ENCODE measurements around the gene GNAI2.

GNAI2 gene

DNA sequence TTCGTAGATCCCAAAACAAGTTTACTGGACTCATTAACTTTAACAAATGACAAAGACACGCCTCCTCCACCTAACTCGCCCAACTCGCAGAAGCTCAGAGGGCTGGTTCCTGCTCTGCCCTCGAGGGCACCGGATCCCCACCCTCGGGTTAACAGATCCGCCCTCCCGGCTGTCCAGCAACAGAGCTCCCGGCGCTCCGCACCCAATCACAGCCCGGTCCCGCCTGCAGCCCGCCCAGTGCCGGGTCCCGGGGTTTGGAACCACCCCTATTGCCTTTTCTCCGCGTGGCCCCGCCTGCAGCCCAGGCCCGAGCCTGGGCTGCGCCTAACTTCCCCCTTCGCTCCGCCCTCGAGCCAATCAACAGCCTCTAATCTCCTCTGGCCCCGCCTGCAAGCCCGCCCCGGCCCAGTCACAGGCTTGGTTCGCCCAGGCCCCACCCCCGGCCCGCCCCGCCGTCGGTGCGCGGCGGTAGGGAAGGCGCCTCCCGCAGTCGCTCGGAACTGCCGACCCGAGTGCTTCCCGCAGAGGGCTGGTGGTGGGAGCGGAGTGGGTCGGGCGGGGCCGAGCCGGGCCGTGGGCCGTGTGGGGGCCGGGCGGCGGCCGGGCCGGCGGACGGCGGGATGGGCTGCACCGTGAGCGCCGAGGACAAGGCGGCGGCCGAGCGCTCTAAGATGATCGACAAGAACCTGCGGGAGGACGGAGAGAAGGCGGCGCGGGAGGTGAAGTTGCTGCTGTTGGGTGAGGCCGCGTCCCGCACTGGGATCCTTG is at the start of gene GNAI2:
Gene GNAI2 (plus strand): TSS at position 489 of the 768 bp plus-strand sequence. CDS start 132 bp downstream, at position 621.
- peak within 1 kb of the TSS; percentile 85 for H3K9ac ChIP-seq (ENCODE audit: low read depth, low read length)
- H3K4me3 ChIP-seq (ENCODE audit: low read depth, low read length): peak within 1 kb of the TSS; percentile 88
- peaks cover 11% of the 10 kb centered on the region for H3K4me1 ChIP-seq (ENCODE audit: control insufficient read depth, insufficient read depth, low read length)
- no peaks in the 10 kb centered on the region for H3K9me3 ChIP-seq (ENCODE audit: control insufficient read depth, insufficient read depth, low read length)
- peaks cover 5% of the 10 kb centered on the region for H3K36me3 ChIP-seq (ENCODE audit: control insufficient read depth, insufficient read depth, low read length)
- H3K27me3 ChIP-seq (ENCODE audit: control insufficient read depth, insufficient read depth, low read length): no peaks in the 10 kb centered on the region

DNA sequence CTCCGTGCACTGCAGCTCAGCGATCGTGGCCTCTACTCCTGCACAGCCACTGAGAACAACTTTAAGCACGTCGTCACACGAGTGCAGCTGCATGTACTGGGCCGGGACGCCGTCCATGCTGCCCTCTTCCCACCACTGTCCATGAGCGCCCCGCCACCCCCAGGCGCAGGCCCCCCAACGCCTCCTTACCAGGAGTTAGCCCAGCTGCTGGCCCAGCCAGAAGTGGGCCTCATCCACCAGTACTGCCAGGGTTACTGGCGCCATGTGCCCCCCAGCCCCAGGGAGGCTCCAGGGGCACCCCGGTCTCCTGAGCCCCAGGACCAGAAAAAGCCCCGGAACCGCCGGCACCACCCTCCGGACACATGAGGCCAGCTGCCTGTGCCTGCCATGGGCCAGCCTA is 48.3 kb upstream of the GNAI2 start:
- Histone ChIP-seq H3K4me1 (ENCODE audit: control insufficient read depth, insufficient read depth, low read length) (no peaks in the 10 kb centered on the region), H3K4me3 (ENCODE audit: low read depth, low read length) (no peak overlapping the region), H3K9ac (ENCODE audit: low read depth, low read length) (no peak overlapping the region), H3K36me3 (ENCODE audit: control insufficient read depth, insufficient read depth, low read length) (peaks cover 40% of the 10 kb centered on the region), H3K9me3 (ENCODE audit: control insufficient read depth, insufficient read depth, low read length) (no peaks in the 10 kb centered on the region), H3K27me3 (ENCODE audit: control insufficient read depth, insufficient read depth, low read length) (no peaks in the 10 kb centered on the region)

DNA sequence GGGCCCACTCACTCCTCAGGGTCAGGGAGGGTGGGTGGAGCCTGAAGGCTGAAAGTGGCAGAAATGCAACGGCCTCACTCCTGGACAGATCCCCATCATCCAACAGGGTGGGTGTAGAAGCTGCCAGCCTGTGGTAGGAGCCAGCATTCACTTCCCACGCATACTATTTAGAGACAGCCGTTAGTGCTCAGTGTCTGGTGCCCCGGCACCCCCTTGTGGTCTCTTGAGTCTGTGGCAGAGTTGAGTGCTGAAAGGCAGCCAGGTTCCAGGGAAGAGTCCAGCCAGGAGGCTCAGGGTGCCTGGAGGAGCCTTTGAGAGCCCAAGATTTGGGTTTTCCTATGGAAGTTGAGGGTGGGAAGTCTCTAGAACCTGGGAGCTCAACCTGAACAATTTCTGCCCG is 46.7 kb upstream of the GNAI2 start:
- H3K9me3 ChIP-seq (ENCODE audit: control insufficient read depth, insufficient read depth, low read length): no peaks in the 10 kb centered on the region
- no peak overlapping the region for H3K9ac ChIP-seq (ENCODE audit: low read depth, low read length)
- H3K4me1 ChIP-seq (ENCODE audit: control insufficient read depth, insufficient read depth, low read length): no peaks in the 10 kb centered on the region
- no peaks in the 10 kb centered on the region for H3K27me3 ChIP-seq (ENCODE audit: control insufficient read depth, insufficient read depth, low read length)
- no peak overlapping the region for H3K4me3 ChIP-seq (ENCODE audit: low read depth, low read length)
- H3K36me3 ChIP-seq (ENCODE audit: control insufficient read depth, insufficient read depth, low read length): peaks cover 25% of the 10 kb centered on the region

DNA sequence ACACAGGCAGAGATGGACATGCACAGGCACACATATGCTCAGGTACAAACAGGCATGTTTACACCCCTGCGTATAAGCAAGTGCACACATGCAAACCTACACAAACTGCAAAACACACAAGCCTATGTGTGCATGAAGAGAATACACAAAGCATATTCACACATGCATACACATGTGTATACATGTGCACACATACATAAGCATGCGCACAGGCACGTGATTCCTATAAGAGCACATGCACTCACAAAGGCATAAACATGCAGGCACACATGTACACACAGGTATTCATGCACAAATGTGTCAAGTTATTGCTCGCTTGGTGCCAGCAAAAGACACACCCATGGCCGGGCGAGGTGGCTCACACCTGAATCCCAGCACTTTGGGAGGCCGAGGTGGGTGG is 46.0 kb upstream of the GNAI2 start:
- Histone ChIP-seq H3K9ac (ENCODE audit: low read depth, low read length) (no peak overlapping the region), H3K4me3 (ENCODE audit: low read depth, low read length) (no peak overlapping the region), H3K4me1 (ENCODE audit: control insufficient read depth, insufficient read depth, low read length) (no peaks in the 10 kb centered on the region), H3K27me3 (ENCODE audit: control insufficient read depth, insufficient read depth, low read length) (no peaks in the 10 kb centered on the region), H3K36me3 (ENCODE audit: control insufficient read depth, insufficient read depth, low read length) (peaks cover 18% of the 10 kb centered on the region), H3K9me3 (ENCODE audit: control insufficient read depth, insufficient read depth, low read length) (no peaks in the 10 kb centered on the region)

DNA sequence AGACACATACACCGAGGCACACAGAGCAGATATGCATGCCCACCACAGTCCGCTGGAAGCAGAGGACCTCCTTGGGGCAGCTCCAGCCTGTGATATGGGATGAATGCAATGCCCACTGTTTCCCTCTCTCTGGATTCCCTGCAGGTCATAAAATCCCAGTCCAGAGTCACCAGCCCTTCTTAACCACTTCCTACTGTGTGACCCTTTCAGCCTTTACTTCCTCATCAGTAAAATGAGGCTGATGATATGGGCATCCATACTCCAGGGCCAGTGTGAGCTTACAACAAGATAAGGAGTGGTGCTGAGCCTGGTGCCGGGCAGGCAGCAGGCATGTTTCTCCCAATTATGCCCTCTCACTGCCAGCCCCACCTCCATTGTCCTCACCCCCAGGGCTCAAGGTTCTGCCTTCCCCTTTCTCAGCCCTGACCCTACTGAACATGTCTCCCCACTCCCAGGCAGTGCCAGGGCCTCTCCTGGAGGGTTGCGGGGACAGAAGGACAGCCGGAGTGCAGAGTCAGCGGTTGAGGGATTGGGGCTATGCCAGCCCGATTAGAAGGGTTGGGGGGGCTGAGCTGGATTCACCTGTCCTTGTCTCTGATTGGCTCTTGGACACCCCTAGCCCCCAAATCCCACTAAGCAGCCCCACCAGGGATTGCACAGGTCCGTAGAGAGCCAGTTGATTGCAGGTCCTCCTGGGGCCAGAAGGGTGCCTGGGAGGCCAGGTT is 44.9 kb upstream of the GNAI2 start, which contains the start of gene GNAT1:
Gene GNAT1 (plus strand): TSS at position 675 of the 725 bp plus-strand sequence. CDS start 116 bp downstream, outside the sequence.
- H3K9me3 ChIP-seq (ENCODE audit: control insufficient read depth, insufficient read depth, low read length): no peaks in the 10 kb centered on the region
- H3K36me3 ChIP-seq (ENCODE audit: control insufficient read depth, insufficient read depth, low read length): peaks cover 7% of the 10 kb centered on the region
- no peak within 1 kb of the TSS for H3K4me3 ChIP-seq (ENCODE audit: low read depth, low read length)
- H3K4me1 ChIP-seq (ENCODE audit: control insufficient read depth, insufficient read depth, low read length): no peaks in the 10 kb centered on the region
- peaks cover 4% of the 10 kb centered on the region for H3K27me3 ChIP-seq (ENCODE audit: control insufficient read depth, insufficient read depth, low read length)
- H3K9ac ChIP-seq (ENCODE audit: low read depth, low read length): no peak within 1 kb of the TSS

DNA sequence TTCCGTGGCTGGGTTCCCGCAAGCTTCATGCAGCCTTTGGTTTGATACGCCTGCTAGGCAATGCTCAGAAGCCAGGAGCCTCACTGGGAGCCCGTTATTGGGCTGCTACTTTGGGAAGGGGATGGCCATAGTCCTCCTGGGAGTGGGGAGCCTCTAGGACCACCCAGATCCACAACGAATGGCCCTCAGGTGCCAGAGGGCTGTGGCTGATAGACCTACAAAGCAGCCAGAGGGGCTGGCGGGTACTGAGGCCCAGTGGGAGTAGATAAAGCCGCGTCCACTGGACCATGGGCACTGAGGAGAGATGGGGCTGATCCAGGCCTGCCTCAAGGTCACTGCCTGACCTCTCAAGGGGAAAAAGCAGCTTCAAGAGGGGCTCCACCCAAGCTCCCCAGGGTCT is 43.9 kb upstream of the GNAI2 start:
- Histone ChIP-seq H3K36me3 (ENCODE audit: control insufficient read depth, insufficient read depth, low read length) (no peaks in the 10 kb centered on the region), H3K9me3 (ENCODE audit: control insufficient read depth, insufficient read depth, low read length) (no peaks in the 10 kb centered on the region), H3K4me3 (ENCODE audit: low read depth, low read length) (no peak overlapping the region), H3K27me3 (ENCODE audit: control insufficient read depth, insufficient read depth, low read length) (peaks cover 6% of the 10 kb centered on the region), H3K4me1 (ENCODE audit: control insufficient read depth, insufficient read depth, low read length) (no peaks in the 10 kb centered on the region), H3K9ac (ENCODE audit: low read depth, low read length) (no peak overlapping the region)

DNA sequence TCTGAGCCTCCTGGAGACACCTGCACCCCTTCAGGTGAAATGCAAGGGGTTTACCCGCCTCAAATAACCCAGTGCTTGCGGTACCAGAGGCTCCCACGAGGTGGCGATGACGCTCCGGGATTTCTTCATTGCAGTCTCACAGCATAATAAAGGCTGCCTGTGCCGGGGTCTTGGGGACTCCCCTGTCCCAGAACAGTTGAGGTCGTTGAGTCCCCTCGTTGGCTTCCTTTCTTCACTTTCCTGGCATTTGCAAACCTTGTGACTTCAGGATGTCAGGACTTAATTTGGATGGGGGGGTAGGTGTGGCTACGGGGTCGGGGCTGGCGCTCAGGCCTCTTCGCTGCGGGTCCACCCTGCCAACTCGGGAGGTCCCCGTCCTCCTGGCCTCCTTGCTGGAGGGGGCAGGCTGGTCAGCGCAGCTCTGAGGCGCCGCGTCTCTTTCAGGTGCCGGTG is 43.3 kb upstream of the GNAI2 start:
- H3K9ac ChIP-seq (ENCODE audit: low read depth, low read length): no peak overlapping the region
- H3K4me1 ChIP-seq (ENCODE audit: control insufficient read depth, insufficient read depth, low read length): no peaks in the 10 kb centered on the region
- peaks cover 6% of the 10 kb centered on the region for H3K27me3 ChIP-seq (ENCODE audit: control insufficient read depth, insufficient read depth, low read length)
- no peaks in the 10 kb centered on the region for H3K9me3 ChIP-seq (ENCODE audit: control insufficient read depth, insufficient read depth, low read length)
- no peak overlapping the region for H3K4me3 ChIP-seq (ENCODE audit: low read depth, low read length)
- no peaks in the 10 kb centered on the region for H3K36me3 ChIP-seq (ENCODE audit: control insufficient read depth, insufficient read depth, low read length)

DNA sequence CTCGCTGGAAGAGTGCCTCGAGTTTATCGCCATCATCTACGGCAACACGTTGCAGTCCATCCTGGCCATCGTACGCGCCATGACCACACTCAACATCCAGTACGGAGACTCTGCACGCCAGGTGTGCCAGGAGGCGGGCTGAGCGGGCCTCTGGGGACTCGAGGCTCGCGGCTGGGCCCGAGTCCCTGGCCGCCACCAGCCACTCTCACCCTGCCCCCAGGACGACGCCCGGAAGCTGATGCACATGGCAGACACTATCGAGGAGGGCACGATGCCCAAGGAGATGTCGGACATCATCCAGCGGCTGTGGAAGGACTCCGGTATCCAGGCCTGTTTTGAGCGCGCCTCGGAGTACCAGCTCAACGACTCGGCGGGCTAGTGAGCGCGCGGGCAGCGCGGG is 42.7 kb upstream of the GNAI2 start:
- Histone ChIP-seq H3K9ac (ENCODE audit: low read depth, low read length) (no peak overlapping the region), H3K4me1 (ENCODE audit: control insufficient read depth, insufficient read depth, low read length) (no peaks in the 10 kb centered on the region), H3K36me3 (ENCODE audit: control insufficient read depth, insufficient read depth, low read length) (no peaks in the 10 kb centered on the region), H3K4me3 (ENCODE audit: low read depth, low read length) (no peak overlapping the region), H3K27me3 (ENCODE audit: control insufficient read depth, insufficient read depth, low read length) (peaks cover 6% of the 10 kb centered on the region), H3K9me3 (ENCODE audit: control insufficient read depth, insufficient read depth, low read length) (no peaks in the 10 kb centered on the region)

DNA sequence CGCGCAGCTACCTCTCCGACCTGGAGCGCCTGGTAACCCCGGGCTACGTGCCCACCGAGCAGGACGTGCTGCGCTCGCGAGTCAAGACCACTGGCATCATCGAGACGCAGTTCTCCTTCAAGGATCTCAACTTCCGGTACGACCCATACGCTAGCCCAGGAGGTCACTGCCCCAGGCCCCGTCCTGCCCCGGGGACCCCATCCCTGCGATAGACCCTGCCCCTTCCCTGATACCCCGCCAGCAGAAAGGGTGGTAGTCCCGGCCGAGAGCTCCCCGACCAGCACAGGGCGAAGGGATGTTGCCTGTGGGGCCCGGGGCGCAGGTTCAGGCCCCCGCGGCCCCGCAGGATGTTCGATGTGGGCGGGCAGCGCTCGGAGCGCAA is 42.3 kb upstream of the GNAI2 start:
- Histone ChIP-seq H3K36me3 (ENCODE audit: control insufficient read depth, insufficient read depth, low read length) (no peaks in the 10 kb centered on the region), H3K4me3 (ENCODE audit: low read depth, low read length) (no peak overlapping the region), H3K4me1 (ENCODE audit: control insufficient read depth, insufficient read depth, low read length) (no peaks in the 10 kb centered on the region), H3K9me3 (ENCODE audit: control insufficient read depth, insufficient read depth, low read length) (no peaks in the 10 kb centered on the region), H3K9ac (ENCODE audit: low read depth, low read length) (no peak overlapping the region), H3K27me3 (ENCODE audit: control insufficient read depth, insufficient read depth, low read length) (peaks cover 6% of the 10 kb centered on the region)

DNA sequence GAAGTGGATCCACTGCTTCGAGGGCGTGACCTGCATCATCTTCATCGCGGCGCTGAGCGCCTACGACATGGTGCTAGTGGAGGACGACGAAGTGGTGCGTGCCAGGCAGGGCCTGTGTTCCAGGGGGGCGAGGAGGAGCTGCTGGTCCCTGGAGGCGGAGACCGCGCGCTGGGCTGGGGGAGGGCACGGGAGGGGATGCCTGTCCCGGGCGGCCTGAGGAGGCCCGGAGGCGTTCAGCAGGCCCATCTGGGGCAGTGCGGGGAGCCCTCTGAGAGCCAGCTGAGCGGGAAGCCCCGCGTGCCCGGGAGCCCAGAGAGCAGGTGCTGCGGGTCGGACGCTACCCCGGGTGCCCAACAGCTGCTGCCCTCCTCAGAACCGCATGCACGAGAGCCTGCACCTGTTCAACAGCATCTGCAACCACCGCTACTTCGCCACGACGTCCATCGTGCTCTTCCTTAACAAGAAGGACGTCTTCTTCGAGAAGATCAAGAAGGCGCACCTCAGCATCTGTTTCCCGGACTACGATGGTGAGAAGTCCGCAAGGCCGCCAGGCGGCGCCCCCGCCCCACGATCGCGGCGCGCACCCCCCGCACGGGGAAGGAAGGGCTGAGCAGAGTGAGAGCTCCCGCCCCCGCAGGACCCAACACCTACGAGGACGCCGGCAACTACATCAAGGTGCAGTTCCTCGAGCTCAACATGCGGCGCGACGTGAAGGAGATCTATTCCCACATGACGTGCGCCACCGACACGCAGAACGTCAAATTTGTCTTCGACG is 41.7 kb upstream of the GNAI2 start:
- Histone ChIP-seq H3K9me3 (ENCODE audit: control insufficient read depth, insufficient read depth, low read length) (no peaks in the 10 kb centered on the region), H3K36me3 (ENCODE audit: control insufficient read depth, insufficient read depth, low read length) (no peaks in the 10 kb centered on the region), H3K27me3 (ENCODE audit: control insufficient read depth, insufficient read depth, low read length) (peaks cover 6% of the 10 kb centered on the region), H3K9ac (ENCODE audit: low read depth, low read length) (no peak overlapping the region), H3K4me1 (ENCODE audit: control insufficient read depth, insufficient read depth, low read length) (no peaks in the 10 kb centered on the region), H3K4me3 (ENCODE audit: low read depth, low read length) (peak overlapping the region; percentile 45)

DNA sequence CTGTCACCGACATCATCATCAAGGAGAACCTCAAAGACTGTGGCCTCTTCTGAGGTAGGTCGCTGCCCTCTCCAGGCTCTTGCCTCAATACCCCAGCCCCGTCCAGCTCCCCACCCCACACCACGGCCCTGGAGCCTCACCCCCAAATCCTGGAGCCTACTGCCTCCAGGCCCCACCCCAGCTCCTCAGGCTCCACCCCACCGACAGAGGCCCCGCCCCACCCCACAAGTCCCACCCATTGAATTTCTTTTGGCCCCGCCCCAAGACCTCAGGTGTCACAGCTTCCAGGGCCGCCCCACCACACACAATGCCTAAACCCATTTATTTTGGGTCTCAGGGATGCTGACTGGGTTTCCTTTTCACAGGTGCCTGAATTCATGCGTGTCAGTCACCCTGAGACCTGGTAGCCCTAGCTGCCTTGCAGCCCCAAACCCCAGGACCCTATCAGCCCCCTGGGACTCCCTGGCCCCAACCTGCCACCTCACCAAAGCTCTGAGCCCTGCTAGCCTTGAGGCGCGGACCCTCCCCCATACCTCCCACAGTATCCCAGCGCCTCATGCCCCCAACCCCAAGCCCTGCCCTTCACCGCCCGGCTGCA is 41.0 kb upstream of the GNAI2 start:
- H3K4me3 ChIP-seq (ENCODE audit: low read depth, low read length): peak overlapping the region; percentile 45
- no peaks in the 10 kb centered on the region for H3K9me3 ChIP-seq (ENCODE audit: control insufficient read depth, insufficient read depth, low read length)
- peaks cover 6% of the 10 kb centered on the region for H3K27me3 ChIP-seq (ENCODE audit: control insufficient read depth, insufficient read depth, low read length)
- no peaks in the 10 kb centered on the region for H3K36me3 ChIP-seq (ENCODE audit: control insufficient read depth, insufficient read depth, low read length)
- no peak overlapping the region for H3K9ac ChIP-seq (ENCODE audit: low read depth, low read length)
- no peaks in the 10 kb centered on the region for H3K4me1 ChIP-seq (ENCODE audit: control insufficient read depth, insufficient read depth, low read length)

Data from iPS-15b (cell line).